Tibial nerve (tissue), 4 donors: Measurements from ENCODE around the gene NHSL1. TPM values are rescaled to one million over a fixed set of nuclear protein-coding genes. Genes with fewer than 3 reads are reported as not detected.

Experiments
- DNase-seq, 2 donors: peaks; one replicate each; pipeline ENCODE4 v3.0.0-alpha.2; 2019; ENCODE audit warnings: low spot score in 2 of 2
- H3K27ac ChIP-seq, 4 donors: fragments of 200-600 bp; sonication (generic) in 3 of 4; one replicate each; pipeline ENCODE4 v1.5.1; 2017 to 2019; ENCODE audit warnings: mild to moderate bottlenecking in 1 of 4
- H3K27me3 ChIP-seq, 2 donors: fragments of 200-600 bp; sonication (generic) in 1 of 2; one replicate each; pipeline versions ENCODE4 v1.5.1 to v1.6.0; 2017 to 2019
- H3K36me3 ChIP-seq, 3 donors: fragments of 200-600 bp; sonication (generic); one replicate each; pipeline ENCODE4 v1.5.1; 2018 to 2019
- H3K4me1 ChIP-seq, 4 donors: fragments of 200-600 bp; sonication (generic) in 3 of 4; one replicate each; pipeline ENCODE4 v1.5.1; 2017 to 2019
- H3K4me3 ChIP-seq, 4 donors: fragments of 200-600 bp; sonication (generic) in 3 of 4; one replicate each; pipeline ENCODE4 v1.5.1; 2017 to 2019; ENCODE audit warnings: mild to moderate bottlenecking in 1 of 4, moderate library complexity in 1 of 4
- H3K9me3 ChIP-seq, 4 donors: fragments of 200-600 bp; sonication (generic) in 3 of 4; one replicate each; pipeline ENCODE4 v1.5.1; 2017 to 2019
- EP300 ChIP-seq, 2 donors: sonication (generic); formaldehyde crosslinking; IDR thresholded peaks; one replicate each; pipeline ENCODE4 v1.6.1; 2017; ENCODE audit warnings: antibody characterized with exemption in 2 of 2, mild to moderate bottlenecking in 1 of 2
- POLR2A ChIP-seq, 2 donors: fragments of 450-650 bp; IDR thresholded peaks; one replicate each; pipeline ENCODE4 v1.6.1; 2017; ENCODE audit warnings: antibody characterized with exemption in 2 of 2, mild to moderate bottlenecking in 2 of 2, moderate library complexity in 2 of 2
- WGBS, 2 donors: methylation state at CpG; one replicate each; pipeline ENCODE4 v1.1.5; 2018; 5-methylcytosine and 5-hydroxymethylcytosine counted together
- total RNA-seq, 4 donors: library from RNA; depleted of rRNA; stranded (reverse); fragments of >200 nt; gene quantifications; one replicate each; pipeline ENCODE4 v1.1.0, GENCODE V29; 2016
- TF ChIP-seq, protein P1 (sequence below), 5 experiments: fragments of 200-600 bp in 3 of 5; fragments of 450-650 bp in 2 of 5; sonication (generic) in 3 of 5; IDR thresholded peaks; one replicate each; pipeline ENCODE4 v1.5.1; 2016 to 2019; ENCODE audit warnings: antibody characterized with exemption in 5 of 5, mild to moderate bottlenecking in 3 of 5, moderate library complexity in 2 of 5

Gene NHSL1
- total RNA-seq, 4 donors from 2014 or later, result 8.6 to 17.3 (median 12.6) TPM

DNA sequence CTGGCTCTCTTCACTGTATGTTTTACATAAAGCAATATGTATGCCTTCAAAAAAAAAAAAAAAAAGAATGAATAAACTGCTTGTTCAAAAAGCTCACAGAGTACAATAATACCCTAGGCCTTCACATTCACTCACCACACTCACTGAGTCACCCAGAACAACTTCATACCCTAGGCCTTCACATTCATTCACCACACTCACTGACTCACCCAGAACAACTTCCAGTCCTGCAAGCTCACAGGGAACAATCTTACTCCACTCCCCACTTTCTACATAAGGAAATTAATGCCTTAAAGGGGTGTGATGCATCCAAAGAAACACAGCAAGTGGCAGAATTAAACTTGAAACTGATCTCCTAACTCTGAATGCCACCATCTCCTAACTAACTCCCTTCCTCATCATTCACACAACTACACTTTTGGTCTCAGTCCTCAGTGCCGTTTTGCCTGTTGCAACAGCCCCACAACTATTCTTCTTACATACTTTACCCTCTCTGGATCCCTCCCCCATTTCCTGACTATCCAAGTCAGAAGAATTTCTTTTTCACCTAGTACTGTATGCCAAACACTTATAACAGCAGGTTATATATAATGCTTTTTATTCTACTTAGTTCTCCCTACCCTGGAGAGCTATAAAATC, 34.2 kb downstream of the NHSL1 start:
- no peak for DNase-seq
- no peaks in the 10 kb centered on the region for H3K27me3 ChIP-seq
- TF ChIP-seq POLR2A (IDR thresholded peaks at IDR 0.05), result no peak
- TF ChIP-seq, protein P1, sequence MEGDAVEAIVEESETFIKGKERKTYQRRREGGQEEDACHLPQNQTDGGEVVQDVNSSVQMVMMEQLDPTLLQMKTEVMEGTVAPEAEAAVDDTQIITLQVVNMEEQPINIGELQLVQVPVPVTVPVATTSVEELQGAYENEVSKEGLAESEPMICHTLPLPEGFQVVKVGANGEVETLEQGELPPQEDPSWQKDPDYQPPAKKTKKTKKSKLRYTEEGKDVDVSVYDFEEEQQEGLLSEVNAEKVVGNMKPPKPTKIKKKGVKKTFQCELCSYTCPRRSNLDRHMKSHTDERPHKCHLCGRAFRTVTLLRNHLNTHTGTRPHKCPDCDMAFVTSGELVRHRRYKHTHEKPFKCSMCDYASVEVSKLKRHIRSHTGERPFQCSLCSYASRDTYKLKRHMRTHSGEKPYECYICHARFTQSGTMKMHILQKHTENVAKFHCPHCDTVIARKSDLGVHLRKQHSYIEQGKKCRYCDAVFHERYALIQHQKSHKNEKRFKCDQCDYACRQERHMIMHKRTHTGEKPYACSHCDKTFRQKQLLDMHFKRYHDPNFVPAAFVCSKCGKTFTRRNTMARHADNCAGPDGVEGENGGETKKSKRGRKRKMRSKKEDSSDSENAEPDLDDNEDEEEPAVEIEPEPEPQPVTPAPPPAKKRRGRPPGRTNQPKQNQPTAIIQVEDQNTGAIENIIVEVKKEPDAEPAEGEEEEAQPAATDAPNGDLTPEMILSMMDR (IDR thresholded peaks at IDR 0.05), result no peak
- no peak for TF ChIP-seq EP300 (IDR thresholded peaks at IDR 0.05)
- 22 to 54% methylated on average over 1 of the region's 1 CpG for WGBS, 2 donors
- peak overlapping the region in 1 of 4 donors; percentile 42 for H3K27ac ChIP-seq
- H3K4me1 ChIP-seq, result no peaks in the 10 kb centered on the region
- peaks cover 0 to 30% (median 0%) of the 10 kb centered on the region in 3 donors for H3K36me3 ChIP-seq
- no peak overlapping the region for H3K4me3 ChIP-seq
- H3K9me3 ChIP-seq, result no peaks in the 10 kb centered on the region

DNA sequence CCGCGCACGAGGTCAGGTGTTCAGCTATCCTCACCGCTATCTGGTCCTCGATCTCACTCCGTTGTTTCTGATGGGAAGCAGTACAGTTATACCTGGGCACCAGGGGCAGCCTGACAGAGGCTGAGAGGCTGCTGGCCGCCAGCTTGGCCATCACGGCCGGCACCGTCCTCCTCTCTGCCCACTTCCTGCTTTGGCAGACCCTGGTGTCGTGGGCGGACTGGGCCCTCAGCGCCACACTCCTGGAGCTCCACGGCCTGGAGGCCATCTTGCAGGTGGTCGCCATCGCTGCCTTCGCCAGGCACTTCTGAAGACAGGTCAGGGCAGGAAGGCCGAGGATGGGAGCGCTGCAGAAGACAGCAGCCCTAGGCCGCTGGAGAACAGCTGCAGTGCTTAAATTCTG, 35.2 kb downstream of the NHSL1 start:
- Histone ChIP-seq H3K27me3 (no peaks in the 10 kb centered on the region), H3K36me3 (peaks cover 0 to 23% (median 0%) of the 10 kb centered on the region in 3 donors), H3K4me3 (no peak overlapping the region), H3K4me1 (no peaks in the 10 kb centered on the region), H3K27ac (no peak overlapping the region), H3K9me3 (no peaks in the 10 kb centered on the region)
- TF ChIP-seq, protein P1 (IDR thresholded peaks at IDR 0.05), result no peak
- no peak for TF ChIP-seq POLR2A (IDR thresholded peaks at IDR 0.05)
- TF ChIP-seq EP300 (IDR thresholded peaks at IDR 0.05), result no peak
- 95 to 98% methylated on average over 18 to 20 of the region's 20 CpGs for WGBS, 2 donors
- DNase-seq, result no peak

DNA sequence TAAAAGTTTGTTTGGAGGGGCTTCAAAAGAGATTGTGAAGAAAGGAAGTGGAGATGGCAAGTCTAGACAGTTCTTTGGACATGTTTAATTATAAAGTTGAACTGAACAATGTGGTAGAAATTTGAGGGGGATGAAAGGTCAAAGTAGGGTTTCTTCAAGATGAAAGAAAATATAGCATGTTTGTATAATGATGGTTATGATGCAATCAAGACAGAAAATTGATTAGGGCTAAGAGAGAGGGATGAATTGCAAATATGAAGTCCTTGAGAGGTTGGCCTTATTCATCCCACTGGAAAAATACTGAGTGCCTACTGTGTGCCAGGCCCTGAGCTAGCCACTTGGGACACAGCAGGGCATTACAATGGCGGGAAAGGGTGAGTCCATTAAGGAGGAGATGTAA, 37.6 kb downstream of the NHSL1 start:
- peaks cover 0 to 14% (median 0%) of the 10 kb centered on the region in 3 donors for H3K36me3 ChIP-seq
- TF ChIP-seq EP300 (IDR thresholded peaks at IDR 0.05), result no peak
- TF ChIP-seq, protein P1 (IDR thresholded peaks at IDR 0.05), result no peak
- no peak for TF ChIP-seq POLR2A (IDR thresholded peaks at IDR 0.05)
- H3K27ac ChIP-seq, result no peak overlapping the region
- H3K4me1 ChIP-seq, result no peaks in the 10 kb centered on the region
- no peak overlapping the region for H3K4me3 ChIP-seq
- H3K27me3 ChIP-seq, result no peaks in the 10 kb centered on the region
- 92 to 100% methylated on average over 1 of the region's 1 CpG for WGBS, 2 donors
- no peaks in the 10 kb centered on the region for H3K9me3 ChIP-seq
- no peak for DNase-seq

DNA sequence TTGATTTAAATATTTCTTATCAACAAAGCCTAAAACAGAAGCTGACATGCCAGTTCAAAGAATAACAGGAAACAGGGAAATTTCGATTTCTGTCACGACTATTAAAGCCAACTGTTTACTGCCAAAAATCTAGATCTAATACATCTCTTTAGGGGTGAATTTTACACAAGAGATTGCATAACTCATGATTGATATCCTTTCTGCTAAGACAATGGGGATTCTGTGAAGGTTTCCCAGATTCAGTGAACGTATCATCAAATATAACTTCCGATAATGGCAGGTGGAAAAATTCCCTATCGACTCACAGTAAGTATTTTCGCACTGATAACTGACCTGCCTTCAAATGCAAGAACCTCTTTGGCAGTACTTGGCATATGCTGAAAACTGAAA, 42.9 kb downstream of the NHSL1 start:
- no peaks in the 10 kb centered on the region for H3K36me3 ChIP-seq
- DNase-seq, result no peak
- peaks cover 0 to 16% (median 5%) of the 10 kb centered on the region in 4 donors for H3K4me1 ChIP-seq
- no peak overlapping the region for H3K4me3 ChIP-seq
- no peaks in the 10 kb centered on the region for H3K27me3 ChIP-seq
- no peaks in the 10 kb centered on the region for H3K9me3 ChIP-seq
- TF ChIP-seq POLR2A (IDR thresholded peaks at IDR 0.05) (no peak), EP300 (IDR thresholded peaks at IDR 0.05) (no peak)
- TF ChIP-seq, protein P1 (IDR thresholded peaks at IDR 0.05), result no peak
- 59 to 60% methylated on average over 6 of the region's 6 CpGs for WGBS, 2 donors
- no peak overlapping the region for H3K27ac ChIP-seq

DNA sequence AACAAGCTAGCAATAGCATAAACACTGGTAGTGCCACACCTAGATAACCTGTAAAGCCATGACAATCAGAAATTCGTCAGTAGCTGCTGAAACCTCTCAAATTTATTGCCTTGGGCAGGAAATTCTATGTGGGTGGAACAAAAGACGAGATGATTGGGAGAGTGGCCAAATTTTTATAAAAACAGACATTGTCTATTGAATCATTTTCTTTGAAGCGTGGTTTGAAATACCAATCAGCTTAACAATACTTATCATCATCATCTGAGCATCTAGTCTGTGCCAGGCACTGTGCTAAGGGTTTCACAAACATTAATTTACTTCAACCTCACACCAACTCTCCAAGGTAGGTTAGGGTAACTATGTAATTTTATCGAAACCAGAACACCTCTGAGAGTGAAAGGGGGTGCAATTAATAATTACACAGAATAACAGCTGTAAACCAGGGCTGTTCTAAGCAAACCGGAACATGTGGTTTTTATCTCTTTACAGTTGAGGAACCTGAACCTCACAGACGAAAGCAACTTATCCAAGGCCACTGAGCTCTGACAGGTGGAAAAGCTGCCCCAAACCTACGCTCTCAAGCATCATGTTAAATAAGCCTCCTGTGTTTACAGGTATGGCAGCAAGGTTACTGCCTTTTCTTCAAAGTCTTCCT, 43.4 kb downstream of the NHSL1 start:
- DNase-seq, result no peak
- WGBS, 2 donors, result 42 to 47% methylated on average over 7 of the region's 7 CpGs
- no peak overlapping the region for H3K27ac ChIP-seq
- TF ChIP-seq, protein P1 (IDR thresholded peaks at IDR 0.05), result no peak
- TF ChIP-seq EP300 (IDR thresholded peaks at IDR 0.05) (no peak), POLR2A (IDR thresholded peaks at IDR 0.05) (no peak)
- H3K4me1 ChIP-seq, result peaks cover 0 to 16% (median 5%) of the 10 kb centered on the region in 4 donors
- no peaks in the 10 kb centered on the region for H3K9me3 ChIP-seq
- H3K27me3 ChIP-seq, result no peaks in the 10 kb centered on the region
- no peak overlapping the region for H3K4me3 ChIP-seq
- no peaks in the 10 kb centered on the region for H3K36me3 ChIP-seq
